Ureter (tissue), 1 donor: ENCODE results near the gene HECA. TPM values are rescaled to one million over a fixed set of nuclear protein-coding genes. Genes with fewer than 3 reads are reported as not detected.
"Not testable (repeated sequence)": the region's sequence is repeated elsewhere in the genome, so short reads cannot be mapped to it uniquely, and the experiment has no call there.

Experiments
- DNase-seq: peaks from one replicate; pipeline ENCODE4 v3.0.0-alpha.2; 2020; ENCODE audit warnings: low spot score
- total RNA-seq: library from RNA; stranded (reverse); gene quantifications from one replicate; pipeline ENCODE4 v1.2.4, GENCODE V29; 2023
- donor health status: DM: yes; HTN: yes; CAD: no.

Gene HECA
- total RNA-seq, 1 donor from 2014 or later: 26.1 TPM

GRCh38 chr6:139205843-139206242 lies 71.0 kb downstream of the HECA start:
- no peak for DNase-seq

GRCh38 chr6:139210766-139211165 lies 75.9 kb downstream of the HECA start:
- DNase-seq: not testable (repeated sequence)

GRCh38 chr6:139212460-139212859 lies 77.6 kb downstream of the HECA start:
- DNase-seq: not testable (repeated sequence)

GRCh38 chr6:139219271-139219729 lies 84.4 kb downstream of the HECA start:
- DNase-seq: peak; percentile 90

- DNase-seq: no peak
These were observed 84.9 kb downstream of the HECA start for GRCh38 chr6:139219746-139220145.

GRCh38 chr6:139228387-139228786 lies 93.5 kb downstream of the HECA start:
- DNase-seq: not testable (repeated sequence)

Other genes with a start within 250 kb of the HECA start
- 89.5 TPM for gene REPS1, start 146.8 kb upstream of the HECA start, total RNA-seq
- gene ABRACL, start 106.3 kb upstream of the HECA start, total RNA-seq: 42.1 TPM
- gene TXLNB, start 156.9 kb downstream of the HECA start, total RNA-seq: 0.94 TPM
- gene CITED2, start 239.6 kb downstream of the HECA start, total RNA-seq: 67.0 TPM